ENCODE measurements around the gene WSB1.

DNA sequence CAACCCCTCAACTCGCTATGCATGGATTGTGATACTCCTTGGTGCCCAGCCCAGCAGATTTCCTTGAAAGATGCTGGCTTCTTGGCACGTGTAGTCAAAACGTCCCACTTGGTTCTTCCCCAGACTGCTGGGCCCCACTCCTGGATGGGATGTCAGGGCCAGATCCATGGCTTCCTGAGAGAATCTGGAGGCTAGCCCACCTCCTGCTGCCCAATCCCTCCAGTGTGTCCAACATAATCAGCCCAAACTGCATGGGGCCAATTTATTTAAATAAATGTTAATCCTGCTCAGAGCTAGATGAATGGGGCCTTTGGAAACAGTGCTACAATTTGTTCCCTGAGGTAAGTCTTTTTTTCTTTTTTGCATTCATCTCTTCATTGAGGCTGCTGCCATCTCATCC, 49.4 kb downstream of the WSB1 start:
- TF ChIP-seq, protein P1, sequence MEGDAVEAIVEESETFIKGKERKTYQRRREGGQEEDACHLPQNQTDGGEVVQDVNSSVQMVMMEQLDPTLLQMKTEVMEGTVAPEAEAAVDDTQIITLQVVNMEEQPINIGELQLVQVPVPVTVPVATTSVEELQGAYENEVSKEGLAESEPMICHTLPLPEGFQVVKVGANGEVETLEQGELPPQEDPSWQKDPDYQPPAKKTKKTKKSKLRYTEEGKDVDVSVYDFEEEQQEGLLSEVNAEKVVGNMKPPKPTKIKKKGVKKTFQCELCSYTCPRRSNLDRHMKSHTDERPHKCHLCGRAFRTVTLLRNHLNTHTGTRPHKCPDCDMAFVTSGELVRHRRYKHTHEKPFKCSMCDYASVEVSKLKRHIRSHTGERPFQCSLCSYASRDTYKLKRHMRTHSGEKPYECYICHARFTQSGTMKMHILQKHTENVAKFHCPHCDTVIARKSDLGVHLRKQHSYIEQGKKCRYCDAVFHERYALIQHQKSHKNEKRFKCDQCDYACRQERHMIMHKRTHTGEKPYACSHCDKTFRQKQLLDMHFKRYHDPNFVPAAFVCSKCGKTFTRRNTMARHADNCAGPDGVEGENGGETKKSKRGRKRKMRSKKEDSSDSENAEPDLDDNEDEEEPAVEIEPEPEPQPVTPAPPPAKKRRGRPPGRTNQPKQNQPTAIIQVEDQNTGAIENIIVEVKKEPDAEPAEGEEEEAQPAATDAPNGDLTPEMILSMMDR (IDR thresholded peaks at IDR 0.05; ENCODE audit: low read depth, low read length, poor library complexity, severe bottlenecking), result no peak
- TF ChIP-seq EZH2phosphoT487 (IDR thresholded peaks at IDR 0.05; ENCODE audit: borderline replicate concordance, low read length), result no peak

Data from DOHH2 (cell line).